Astrocyte (in vitro differentiated cells and primary cell): ENCODE data around the gene GALK1. TPM values are rescaled to one million over a fixed set of nuclear protein-coding genes. Genes with fewer than 3 reads are reported as not detected.

ENCODE experiments used
- DNase-seq: peaks from one replicate; pipeline ENCODE4 v3.0.0-alpha.2; 2010; ENCODE audit warnings: low read depth
- FAIRE-seq: peaks from 2 replicates; lab custom pipeline; 2011; peaks lifted over from hg19 to GRCh38; lab: Jason Lieb, UNC
- H2AFZ ChIP-seq: 2 replicates; pipeline ENCODE4 v1.6.0; 2012; ENCODE audit warnings: low read depth, low read length, inconsistent platforms
- H3K27ac ChIP-seq: 2 replicates; pipeline ENCODE4 v1.5.1; 2011; ENCODE audit warnings: low read depth, low read length, inconsistent platforms
- H3K27me3 ChIP-seq: 2 replicates; pipeline ENCODE4 v1.6.0; 2011; ENCODE audit warnings: low read length, inconsistent platforms; ENCODE audit not compliant: insufficient read depth
- H3K36me3 ChIP-seq: 2 replicates; pipeline ENCODE4 v1.5.1; 2011; ENCODE audit warnings: low read length, inconsistent platforms; ENCODE audit not compliant: insufficient read depth
- H3K4me1 ChIP-seq: 2 replicates; pipeline ENCODE4 v1.5.1; 2011; ENCODE audit warnings: low read length, inconsistent platforms; ENCODE audit not compliant: insufficient read depth
- H3K4me2 ChIP-seq: 2 replicates; pipeline ENCODE4 v1.6.0; 2012; ENCODE audit warnings: low read length, inconsistent platforms
- H3K4me3 ChIP-seq: 2 replicates; pipeline ENCODE4 v1.5.1; 2011; ENCODE audit warnings: low read depth, mild to moderate bottlenecking, low read length, inconsistent platforms; ENCODE audit not compliant: insufficient read depth
- H3K79me2 ChIP-seq: 2 replicates; pipeline ENCODE4 v1.6.0; 2012; ENCODE audit warnings: mild to moderate bottlenecking, low read length, inconsistent platforms; ENCODE audit not compliant: insufficient read depth
- H3K9ac ChIP-seq: 2 replicates; pipeline ENCODE4 v1.6.0; 2012; ENCODE audit warnings: mild to moderate bottlenecking, low read length, inconsistent platforms
- H3K9me3 ChIP-seq: 2 replicates; pipeline ENCODE4 v1.5.1; 2012; ENCODE audit warnings: low read depth, mild to moderate bottlenecking, low read length, inconsistent platforms; ENCODE audit not compliant: insufficient read depth
- H4K20me1 ChIP-seq: 2 replicates; pipeline ENCODE4 v1.6.0; 2012; ENCODE audit warnings: low read length, inconsistent platforms; ENCODE audit not compliant: insufficient read depth
- H3K27ac Mint-ChIP-seq: one replicate; pipeline ENCODE4 v1.8.0; 2021; ENCODE audit warnings: mild to moderate bottlenecking, mixed read lengths; ENCODE audit not compliant: unreplicated experiment
- H3K27me3 Mint-ChIP-seq: one replicate; pipeline ENCODE4 v1.8.0; 2021; ENCODE audit warnings: low read depth, mixed read lengths; ENCODE audit not compliant: unreplicated experiment
- H3K36me3 Mint-ChIP-seq: one replicate; pipeline ENCODE4 v1.8.0; 2021; ENCODE audit warnings: low read depth, mixed read lengths; ENCODE audit not compliant: unreplicated experiment
- H3K4me1 Mint-ChIP-seq: one replicate; pipeline ENCODE4 v1.8.0; 2021; ENCODE audit warnings: low read depth, mixed read lengths; ENCODE audit not compliant: unreplicated experiment
- H3K4me3 Mint-ChIP-seq: one replicate; pipeline ENCODE4 v1.8.0; 2021; ENCODE audit warnings: mild to moderate bottlenecking, moderate library complexity, mixed read lengths; ENCODE audit not compliant: unreplicated experiment
- H3K9me3 Mint-ChIP-seq: one replicate; pipeline ENCODE4 v1.8.0; 2021; ENCODE audit warnings: mild to moderate bottlenecking, mixed read lengths; ENCODE audit not compliant: unreplicated experiment
- EZH2 ChIP-seq: IDR thresholded peaks from 2 replicates; pipeline ENCODE4 v1.6.1; 2012; ENCODE audit warnings: mild to moderate bottlenecking, low read length, inconsistent platforms; ENCODE audit not compliant: insufficient read depth
- total RNA-seq: library from RNA; stranded (reverse); gene quantifications from 2 replicates; pipeline ENCODE4 v1.2.1, GENCODE V29; 2021
- TF ChIP-seq, protein P1 (sequence below): IDR thresholded peaks from 2 replicates; pipeline ENCODE4 v1.5.1; 2011; ENCODE audit warnings: low read depth, mild to moderate bottlenecking, inconsistent platforms, low read length, moderate library complexity; ENCODE audit not compliant: insufficient read depth

Gene GALK1
- total RNA-seq, 1 donor from 2014 or later: 22.6 TPM

DNA sequence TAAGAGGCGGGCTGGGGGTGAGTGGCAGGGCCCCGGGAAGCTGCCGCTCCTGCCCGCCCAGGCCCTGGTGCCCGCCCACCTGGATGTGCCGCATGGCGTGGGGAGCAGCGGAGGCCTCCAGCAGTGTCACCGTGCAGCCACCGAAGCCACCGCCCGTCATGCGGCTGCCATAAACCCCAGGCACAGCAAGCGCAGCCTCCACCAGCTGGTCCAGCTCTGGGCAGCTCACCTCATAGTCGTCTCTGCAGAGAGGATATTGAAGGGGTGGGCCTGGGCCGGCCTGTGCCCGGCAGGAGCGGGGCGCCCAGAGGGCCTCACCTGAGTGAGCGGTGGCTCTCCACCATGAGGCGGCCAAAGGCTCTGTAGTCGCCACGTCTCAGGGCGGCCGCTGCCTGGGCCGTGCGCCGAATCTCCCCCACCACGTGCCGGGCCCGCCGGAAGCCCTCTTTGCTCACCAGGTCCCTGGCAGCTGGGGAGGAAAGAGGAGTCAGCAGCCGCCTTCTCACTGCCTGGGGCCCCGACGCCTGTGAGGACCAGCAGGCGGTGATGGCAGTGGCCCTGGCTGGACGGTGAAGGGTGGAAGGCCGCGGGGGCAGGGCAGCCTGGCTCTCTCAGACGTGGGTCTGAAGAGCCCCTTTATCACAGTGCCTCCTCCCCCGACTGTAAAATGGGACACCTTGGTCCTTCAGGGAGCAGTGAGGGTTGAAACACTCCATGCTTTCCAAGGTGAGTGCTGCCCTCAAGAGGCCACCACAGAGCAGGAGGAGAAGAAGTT, 6.7 kb downstream of the GALK1 start:
- TF ChIP-seq, protein P1, sequence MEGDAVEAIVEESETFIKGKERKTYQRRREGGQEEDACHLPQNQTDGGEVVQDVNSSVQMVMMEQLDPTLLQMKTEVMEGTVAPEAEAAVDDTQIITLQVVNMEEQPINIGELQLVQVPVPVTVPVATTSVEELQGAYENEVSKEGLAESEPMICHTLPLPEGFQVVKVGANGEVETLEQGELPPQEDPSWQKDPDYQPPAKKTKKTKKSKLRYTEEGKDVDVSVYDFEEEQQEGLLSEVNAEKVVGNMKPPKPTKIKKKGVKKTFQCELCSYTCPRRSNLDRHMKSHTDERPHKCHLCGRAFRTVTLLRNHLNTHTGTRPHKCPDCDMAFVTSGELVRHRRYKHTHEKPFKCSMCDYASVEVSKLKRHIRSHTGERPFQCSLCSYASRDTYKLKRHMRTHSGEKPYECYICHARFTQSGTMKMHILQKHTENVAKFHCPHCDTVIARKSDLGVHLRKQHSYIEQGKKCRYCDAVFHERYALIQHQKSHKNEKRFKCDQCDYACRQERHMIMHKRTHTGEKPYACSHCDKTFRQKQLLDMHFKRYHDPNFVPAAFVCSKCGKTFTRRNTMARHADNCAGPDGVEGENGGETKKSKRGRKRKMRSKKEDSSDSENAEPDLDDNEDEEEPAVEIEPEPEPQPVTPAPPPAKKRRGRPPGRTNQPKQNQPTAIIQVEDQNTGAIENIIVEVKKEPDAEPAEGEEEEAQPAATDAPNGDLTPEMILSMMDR: no peak
- no peak for TF ChIP-seq EZH2
- Mint-ChIP-seq H3K27me3 (peaks cover 6% of the 10 kb centered on the region), H3K36me3 (peaks cover 8% of the 10 kb centered on the region), H3K27ac (no peak overlapping the region), H3K9me3 (no peaks in the 10 kb centered on the region), H3K4me3 (no peak overlapping the region), H3K4me1 (peaks cover 5% of the 10 kb centered on the region)
- Histone ChIP-seq H4K20me1 (no peaks in the 10 kb centered on the region), H3K27me3 (no peaks in the 10 kb centered on the region), H3K36me3 (no peaks in the 10 kb centered on the region), H3K4me3 (no peak overlapping the region), H3K4me1 (peaks cover 4% of the 10 kb centered on the region), H3K9me3 (no peaks in the 10 kb centered on the region), H3K4me2 (no peak overlapping the region), H3K79me2 (no peaks in the 10 kb centered on the region), H3K9ac (no peak overlapping the region), H3K27ac (no peak overlapping the region), H2AFZ (no peak overlapping the region)
- DNase-seq (no peak), FAIRE-seq (no peak)

DNA sequence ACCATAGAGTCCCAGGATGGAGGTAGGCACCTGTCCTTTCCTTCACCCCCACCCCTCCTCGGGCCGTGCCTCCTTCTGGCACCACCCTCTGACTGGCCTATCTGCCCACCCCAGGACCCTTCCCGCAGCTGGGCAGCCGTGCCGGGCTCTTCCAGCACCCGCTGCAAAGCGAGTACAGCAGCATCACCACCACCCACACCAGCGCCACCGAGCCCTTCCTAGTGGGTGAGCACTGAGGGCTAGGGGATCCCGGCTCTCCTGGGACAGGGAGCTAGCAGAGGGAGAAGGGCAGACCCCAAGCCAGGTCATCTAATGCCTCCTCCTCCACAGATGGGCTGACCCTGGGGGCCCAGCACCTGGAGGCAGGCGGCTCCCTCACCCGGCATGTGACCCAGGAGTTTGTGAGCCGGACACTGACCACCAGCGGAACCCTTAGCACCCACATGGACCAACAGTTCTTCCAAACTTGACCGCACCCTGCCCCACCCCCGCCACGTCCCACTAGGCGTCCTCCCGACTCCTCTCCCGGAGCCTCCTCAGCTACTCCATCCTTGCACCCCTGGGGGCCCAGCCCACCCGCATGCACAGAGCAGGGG, 7.8 kb downstream of the GALK1 start:
- no peak for FAIRE-seq
- Histone ChIP-seq H3K27me3 (no peaks in the 10 kb centered on the region), H3K4me1 (peaks cover 4% of the 10 kb centered on the region), H3K27ac (no peak overlapping the region), H2AFZ (no peak overlapping the region), H3K4me2 (no peak overlapping the region), H3K9me3 (no peaks in the 10 kb centered on the region), H4K20me1 (no peaks in the 10 kb centered on the region), H3K36me3 (no peaks in the 10 kb centered on the region), H3K4me3 (no peak overlapping the region), H3K9ac (no peak overlapping the region), H3K79me2 (no peaks in the 10 kb centered on the region)
- H3K4me1 Mint-ChIP-seq: peaks cover 5% of the 10 kb centered on the region
- peaks cover 8% of the 10 kb centered on the region for H3K36me3 Mint-ChIP-seq
- H3K4me3 Mint-ChIP-seq: no peak overlapping the region
- no peak overlapping the region for H3K27ac Mint-ChIP-seq
- TF ChIP-seq EZH2: no peak
- TF ChIP-seq, protein P1: no peak
- H3K27me3 Mint-ChIP-seq: peaks cover 6% of the 10 kb centered on the region
- H3K9me3 Mint-ChIP-seq: no peaks in the 10 kb centered on the region
- no peak for DNase-seq
